NOMO-1 treated with dmso at 0.1 percent for 144 hours (cell line): ENCODE measurements around the gene LRRN3.
A peak's percentile ranks its signal among the peaks of the same experiment; 100 is the strongest.

Source experiments
- DNase-seq: peaks from one replicate; lab custom pipeline; 2025; ENCODE audit not compliant: unreplicated experiment; lab: John Stamatoyannopoulos, UW

The LRRN3 gene

GRCh38 chr7:111104710-111105109 lies 13.8 kb downstream of the LRRN3 start:
- DNase-seq, result no peak

GRCh38 chr7:111105269-111105668 lies 14.3 kb downstream of the LRRN3 start:
- DNase-seq, result no peak

GRCh38 chr7:111107579-111107978 lies 16.7 kb downstream of the LRRN3 start:
- DNase-seq, result no peak

DNA sequence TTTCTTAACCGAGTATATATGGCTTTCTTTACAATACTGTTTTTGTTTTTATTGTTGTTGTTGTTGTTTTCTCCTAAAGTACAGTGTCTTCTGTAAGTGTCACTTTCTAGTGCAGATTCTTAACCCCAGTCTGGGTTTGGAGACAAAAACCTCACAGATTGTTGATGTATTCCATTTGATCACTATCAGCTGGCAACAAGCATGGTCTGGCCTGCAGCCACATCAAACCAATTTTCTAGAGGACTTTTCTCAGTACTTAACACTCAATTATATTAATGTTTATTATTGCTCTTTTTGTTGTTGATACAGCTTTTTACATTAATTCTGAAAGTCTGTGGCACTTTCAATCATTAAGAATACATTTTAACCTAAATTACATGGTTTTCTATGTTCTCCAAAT lies 17.1 kb downstream of the LRRN3 start:
- DNase-seq, result no peak

- no peak for DNase-seq
Observed at GRCh38 chr7:111108496-111108895, 17.6 kb downstream of the LRRN3 start.

DNA sequence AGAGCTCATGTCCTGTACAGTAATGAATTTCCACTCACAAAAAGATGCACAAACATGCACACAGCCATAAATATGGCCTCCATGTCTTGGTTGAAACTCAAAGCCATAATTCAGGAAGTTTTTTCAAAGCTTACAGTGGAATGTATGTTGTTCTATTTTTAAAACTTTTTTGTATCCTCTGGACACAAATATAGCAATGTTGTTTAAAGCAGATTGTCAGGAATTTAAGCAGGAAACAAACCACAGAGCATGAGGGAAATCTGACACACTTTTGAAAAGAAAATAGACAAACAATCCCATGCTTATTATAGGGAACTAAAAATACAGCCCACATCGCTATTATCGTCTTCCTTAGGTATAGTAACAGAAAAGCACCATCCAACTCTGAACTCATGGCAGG lies 21.5 kb downstream of the LRRN3 start:
- DNase-seq, result no peak

DNA sequence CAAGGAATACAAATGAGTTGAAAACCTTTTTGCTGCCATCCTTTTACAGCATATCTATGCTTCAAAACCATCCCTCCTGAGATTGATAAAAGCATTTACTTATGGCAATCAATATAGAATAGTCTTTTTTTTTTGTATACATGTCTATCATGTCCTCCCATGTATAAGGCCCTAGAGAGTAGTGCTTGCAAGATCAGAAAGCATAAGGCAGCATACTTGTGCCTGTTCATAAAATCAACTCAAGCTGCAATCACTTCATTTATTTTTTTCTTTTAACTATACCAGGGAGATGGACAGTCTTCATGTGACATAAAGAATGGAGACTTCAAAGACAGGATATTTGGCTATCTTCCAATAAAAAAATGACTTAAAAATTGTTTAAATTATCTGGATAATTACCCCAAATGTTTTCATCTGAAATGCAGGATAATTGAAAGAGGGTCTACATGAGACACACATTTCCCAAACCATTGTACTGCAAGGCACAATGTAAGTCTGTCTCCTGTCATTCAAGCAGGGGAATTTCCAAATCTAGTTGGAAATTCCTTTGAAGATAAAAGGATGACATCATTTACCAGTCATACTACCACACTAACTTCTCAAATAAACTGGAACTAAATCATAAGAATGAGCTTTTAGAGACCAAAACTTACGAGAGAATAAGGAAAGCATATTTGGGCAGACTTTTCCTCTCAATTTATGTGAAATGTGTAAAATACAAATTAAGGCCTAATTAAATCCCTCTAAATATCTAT lies 22.5 kb downstream of the LRRN3 start:
- DNase-seq, result no peak

DNA sequence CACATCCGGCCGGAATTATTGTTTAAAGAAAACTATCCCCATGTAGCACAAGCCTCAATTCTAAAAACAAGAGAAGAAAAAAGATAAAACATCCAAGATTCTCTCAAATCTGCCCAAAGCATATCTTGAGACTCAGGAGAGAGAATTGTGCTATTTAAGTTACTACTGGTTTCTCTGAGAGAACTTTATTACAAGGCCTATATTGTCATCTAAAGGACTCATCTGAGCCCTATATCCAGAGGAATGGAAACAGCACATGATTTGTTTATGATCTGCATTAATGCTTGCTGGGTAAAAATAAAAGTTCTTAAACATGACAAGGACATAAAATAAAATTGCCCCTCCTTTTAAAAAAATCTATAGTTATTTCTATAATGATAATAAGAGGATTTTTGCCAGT lies 25.0 kb downstream of the LRRN3 start:
- no peak for DNase-seq

GRCh38 chr7:111126987-111127386 lies 36.1 kb downstream of the LRRN3 start:
- DNase-seq, result no peak

DNA sequence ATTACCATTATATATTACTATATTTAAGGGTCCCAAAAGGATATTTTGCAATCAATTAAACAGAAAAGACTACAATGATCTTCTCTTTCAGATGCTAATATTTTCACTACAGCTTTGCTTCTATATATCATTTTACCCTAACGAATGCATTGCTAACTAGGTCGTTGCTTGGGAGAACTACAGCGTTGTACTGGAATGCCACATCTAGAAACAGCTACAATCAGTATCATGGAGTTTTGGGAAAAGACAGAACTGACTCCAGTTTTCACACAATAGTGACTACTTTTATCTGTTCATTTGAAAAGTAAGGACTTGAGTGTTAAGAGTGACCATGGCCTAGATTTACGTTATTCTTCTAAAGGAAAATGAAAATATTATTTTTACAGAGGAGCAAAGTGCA lies 38.5 kb downstream of the LRRN3 start:
- DNase-seq, result no peak

DNA sequence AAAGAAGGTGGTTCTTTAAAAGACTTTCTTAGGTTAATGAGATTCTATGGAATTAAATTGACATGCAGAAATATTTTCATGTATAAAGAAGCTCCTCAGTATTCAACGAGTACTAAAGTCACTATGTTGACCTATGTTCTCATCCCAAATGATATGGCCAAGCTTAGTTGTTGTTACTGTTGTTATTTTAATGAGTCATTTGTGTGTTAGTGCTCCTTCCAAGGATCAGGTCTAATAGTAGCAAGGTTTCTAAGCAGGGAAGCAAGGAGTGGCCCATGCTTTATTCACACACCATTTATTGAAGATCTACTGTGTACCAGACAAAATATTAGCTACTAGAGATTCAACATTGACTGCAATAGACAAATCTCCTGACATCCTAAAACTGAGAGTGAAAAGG lies 41.9 kb downstream of the LRRN3 start:
- no peak for DNase-seq

DNA sequence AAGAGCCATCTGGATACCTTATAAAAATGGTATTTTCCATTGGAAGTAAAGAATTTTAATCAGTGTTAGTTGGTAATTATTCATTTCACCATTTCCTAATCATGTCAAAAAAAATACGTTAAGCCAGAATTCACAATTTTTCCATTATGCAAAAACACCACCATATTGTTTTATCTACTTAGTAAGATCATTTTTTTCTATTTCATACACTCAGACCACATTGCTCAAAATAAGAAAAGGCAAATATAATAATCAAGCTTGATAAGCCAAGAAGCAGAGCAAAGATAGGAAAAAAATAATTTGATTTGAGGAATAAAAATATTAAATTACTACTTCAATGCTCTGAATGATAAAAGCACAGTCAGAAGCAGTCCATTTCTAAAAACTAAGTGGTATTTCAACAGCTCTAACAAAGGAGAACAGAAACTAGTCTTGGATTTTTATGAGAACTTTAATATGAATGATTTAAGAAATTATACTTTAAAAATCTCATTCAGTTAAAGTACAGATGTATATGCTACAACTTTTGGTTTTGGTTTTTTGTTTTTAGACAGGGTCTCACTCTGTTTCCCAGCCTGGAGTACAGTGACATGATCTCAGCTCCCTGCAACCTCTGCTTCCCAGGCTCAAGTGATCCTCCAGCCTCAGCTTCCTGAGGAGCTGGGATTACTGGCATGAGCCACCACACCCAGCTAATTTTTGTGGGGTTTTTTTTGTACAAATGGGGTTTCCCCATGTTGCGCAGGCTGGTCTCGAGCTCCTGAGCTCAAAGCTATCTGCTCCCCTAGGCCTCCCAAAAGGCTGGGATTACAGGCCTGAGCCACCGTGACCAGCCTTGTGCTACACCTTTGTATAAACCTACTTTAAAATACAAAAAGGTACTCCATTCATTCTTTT lies 46.6 kb downstream of the LRRN3 start:
- DNase-seq, result no peak

- DNase-seq, result peak; percentile 39
Observed at GRCh38 chr7:111138193-111138569, 47.3 kb downstream of the LRRN3 start.

- no peak for DNase-seq
Observed at GRCh38 chr7:111138586-111138985, 47.7 kb downstream of the LRRN3 start.

DNA sequence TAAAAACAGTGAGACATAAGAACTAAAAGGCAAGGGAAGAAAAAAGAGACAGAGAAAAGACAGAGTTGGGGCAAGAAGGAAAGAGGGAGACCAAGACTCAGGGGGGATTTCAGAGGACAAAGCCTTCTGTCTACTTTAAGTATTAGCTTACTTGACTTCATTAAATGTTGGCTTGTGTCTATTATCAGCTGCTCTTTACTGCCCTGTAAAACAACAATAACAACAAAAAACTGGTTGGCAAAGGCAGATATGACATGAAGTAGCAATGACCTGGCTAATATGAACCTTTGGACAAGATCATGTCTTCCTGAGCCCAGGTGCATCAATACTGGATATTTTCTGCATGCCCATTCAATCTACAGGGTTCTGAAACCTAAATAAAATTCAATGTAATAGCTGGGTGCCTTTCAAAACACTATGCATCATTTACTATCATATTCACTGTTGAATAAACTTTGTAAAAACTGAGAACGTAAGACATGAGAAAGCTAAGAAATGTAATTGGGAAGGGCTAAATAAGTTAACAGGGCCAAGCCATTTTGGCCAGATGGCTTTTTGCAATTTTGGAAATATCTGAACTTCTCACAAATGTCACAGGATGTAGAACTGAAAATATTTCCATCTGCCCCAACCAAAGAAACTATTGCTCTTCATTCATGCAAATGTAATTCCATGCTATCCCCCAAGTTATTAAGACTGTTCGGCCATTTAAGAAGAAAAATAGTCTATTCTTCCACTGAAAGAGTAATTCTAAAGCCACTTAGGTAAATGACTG lies 49.4 kb downstream of the LRRN3 start:
- no peak for DNase-seq

- no peak for DNase-seq
Observed at GRCh38 chr7:111145472-111145871, 54.5 kb downstream of the LRRN3 start.

DNA sequence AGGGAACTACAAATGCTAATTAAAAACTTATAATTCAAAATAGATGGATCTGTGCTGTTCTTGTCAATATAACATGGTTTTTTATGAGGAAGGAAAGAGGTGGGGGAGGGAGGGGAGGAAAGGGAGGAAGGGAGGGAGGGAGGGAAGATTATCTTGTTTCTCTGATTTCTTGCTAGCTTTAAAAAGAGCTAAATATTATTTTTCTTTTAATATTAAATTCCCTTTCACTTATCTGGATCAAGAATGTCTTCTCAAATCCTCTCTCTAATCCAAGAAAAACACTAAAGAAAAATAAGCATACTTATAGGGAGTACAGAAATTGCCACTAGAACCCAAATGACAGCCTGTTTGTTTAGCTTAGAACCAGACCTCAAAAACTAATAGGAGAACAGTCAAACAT lies 55.2 kb downstream of the LRRN3 start:
- DNase-seq, result no peak

DNA sequence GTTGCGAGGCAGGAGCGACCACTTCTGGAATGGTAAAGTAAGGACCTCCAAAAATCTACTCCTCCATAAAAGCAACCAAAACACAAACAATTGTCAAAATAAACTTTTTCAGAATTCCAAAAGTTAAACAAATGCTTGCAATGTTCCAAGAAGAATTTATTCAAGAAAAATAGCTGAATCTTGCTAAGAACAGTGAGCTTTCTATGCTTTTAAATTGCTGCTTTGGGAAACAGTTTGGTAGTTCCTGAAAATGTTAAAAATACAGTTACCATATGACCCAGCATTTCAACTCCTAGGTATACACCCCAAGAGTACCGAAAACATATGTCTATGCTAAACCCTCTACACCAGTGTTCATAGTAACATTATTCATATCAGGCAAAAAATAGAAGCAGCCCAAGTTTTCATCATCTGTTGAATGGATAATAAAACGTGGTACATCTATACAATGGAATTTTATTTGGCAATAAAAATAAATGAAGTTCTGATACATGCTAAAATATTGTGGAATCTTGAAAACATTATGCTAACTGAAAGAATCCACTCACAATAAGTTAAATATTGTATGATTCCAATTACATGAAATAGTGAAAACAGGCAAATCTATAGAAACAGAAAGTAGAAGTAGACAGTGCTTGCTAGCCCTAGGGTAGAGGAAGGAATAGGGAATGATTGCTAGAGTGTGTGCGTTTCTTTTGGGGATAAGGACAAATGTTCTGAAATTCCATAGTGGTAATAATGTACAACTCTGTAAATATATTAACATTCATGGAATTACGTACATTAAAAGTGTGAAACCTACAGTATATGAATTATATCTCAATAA lies 57.0 kb downstream of the LRRN3 start:
- DNase-seq, result no peak

DNA sequence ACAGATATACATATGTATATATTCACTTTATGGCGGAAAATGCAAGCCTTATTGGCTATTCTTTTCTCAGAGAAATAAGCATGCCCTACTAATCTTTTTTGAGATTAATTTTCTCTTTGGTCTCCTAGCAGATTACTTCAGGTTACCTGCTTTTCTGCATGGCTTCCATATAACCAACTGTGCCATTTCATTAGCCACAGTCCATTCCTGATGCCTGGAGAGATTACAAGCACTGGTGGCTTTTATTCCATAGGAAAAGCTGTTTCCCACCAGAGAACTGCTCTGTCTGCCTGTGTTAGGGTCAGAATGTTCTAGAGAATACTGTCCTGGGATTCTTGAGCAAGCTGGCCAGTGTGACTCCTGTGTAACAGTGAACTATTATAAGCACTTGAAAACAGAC lies 59.8 kb downstream of the LRRN3 start:
- no peak for DNase-seq

DNA sequence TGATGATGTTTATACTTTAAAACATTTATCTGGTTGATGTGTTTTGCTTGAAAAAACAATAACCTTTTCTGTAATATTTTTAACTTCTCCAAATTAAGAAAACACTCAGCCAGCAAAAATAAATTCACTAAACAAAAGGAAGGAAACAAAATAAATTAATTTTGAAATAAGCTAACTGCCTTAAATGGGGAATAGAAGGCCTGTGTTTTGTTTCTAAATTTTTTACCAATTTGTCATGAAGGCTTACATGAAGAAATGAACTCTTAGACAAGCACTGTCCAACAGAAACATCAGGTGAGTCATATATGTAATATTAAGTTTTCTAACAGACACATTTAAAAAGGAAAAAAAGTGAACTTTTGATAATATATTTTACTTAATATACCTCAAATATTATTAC lies 68.5 kb downstream of the LRRN3 start:
- DNase-seq, result no peak

GRCh38 chr7:111160297-111160696 lies 69.4 kb downstream of the LRRN3 start:
- DNase-seq, result no peak
